Psoas muscle (tissue), 8 donors: ENCODE measurements around the gene TAS2R38. TPM values are rescaled to one million over a fixed set of nuclear protein-coding genes. Genes with fewer than 3 reads are reported as not detected.

Experiments used
- ATAC-seq, 4 donors: fragments of 200-7000 bp; cut with Tn5 transposase; one replicate each; pipeline ENCODE4 v1.9.1; 2020; ENCODE audit warnings: moderate library complexity in 3 of 4, mild to moderate bottlenecking in 2 of 4
- DNase-seq, 2 donors: peaks; one replicate each; pipeline ENCODE4 v3.0.0-alpha.2; 2020
- H3K27ac ChIP-seq: fragments of 200-600 bp; one replicate; pipeline ENCODE4 v1.8.0; 2022
- H3K27me3 ChIP-seq, 3 donors: fragments of 200-600 bp in 1 of 3; one replicate each; pipeline versions ENCODE4 v1.6.1 to v1.8.0; 2013 to 2022; ENCODE audit warnings: low read length in 2 of 3, mild to moderate bottlenecking in 2 of 3, moderate library complexity in 1 of 3; ENCODE audit not compliant: insufficient read depth in 3 of 3
- H3K36me3 ChIP-seq, 2 donors: fragments of 200-600 bp in 1 of 2; one replicate each; pipeline versions ENCODE4 v1.6.1 to v1.8.0; 2013 to 2022; ENCODE audit warnings: low read depth in 1 of 2, mild to moderate bottlenecking in 1 of 2, moderate library complexity in 1 of 2; ENCODE audit not compliant: insufficient read depth in 1 of 2
- H3K4me1 ChIP-seq: fragments of 200-600 bp; one replicate; pipeline ENCODE4 v1.8.0; 2022
- H3K4me3 ChIP-seq: fragments of 200-600 bp; one replicate; pipeline ENCODE4 v1.8.0; 2022; ENCODE audit warnings: mild to moderate bottlenecking
- H3K9me3 ChIP-seq: fragments of 200-600 bp; one replicate; pipeline ENCODE4 v1.8.0; 2022
- WGBS, 3 donors: extraction: QIAGEN DNeasy Blood & Tissue Kit; methylation state at CpG; one replicate each; pipeline versions ENCODE4 v1.1.6 to v1.1.7; 2013; 5-methylcytosine and 5-hydroxymethylcytosine counted together
- intact Hi-C, 2 donors: fragments of 100-400 bp; cut with DNase I; formaldehyde crosslinking; loops; one replicate each; pipeline versions ENCODE4 v1.11.0 to v1.14.2; 2022
- polyA plus RNA-seq, 3 donors: library from polyadenylated mRNA; stranded (reverse); fragments of 200-250 nt; gene quantifications; one replicate each; pipeline ENCODE4 v1.2.3, GENCODE V29; 2013
- total RNA-seq, 4 donors: library from RNA; stranded (reverse); fragmentation: NEBNext Ultra II Directional in 2 of 4; extraction: Animal tissue kit (Norgen Biotek cat#: 25700) in 2 of 4; gene quantifications; one replicate each; pipeline versions ENCODE4 v1.2.1 to v1.2.4, GENCODE V29; 2021 to 2023
- TF ChIP-seq, protein P1 (sequence below): fragments of 200-600 bp; IDR thresholded peaks from one replicate; pipeline ENCODE4 v1.8.0; 2022; ENCODE audit warnings: antibody characterized with exemption
- donor health status: healthy with polysubstance abuse.
- donor health status: DM: no; HTN: no; CAD: no; lungs with moderate emphysema.
- donor health status: Bipolar disorder and iron deficiency.
- donor health status: healthy.
- donor health status: DM: yes; HTN: yes; CAD: no.
- donor health status: DM: no; HTN: no; CAD: no.
- donor health status: DM: no; HTN: no; CAD: no.
- donor health status: DM: yes; HTN: yes; CAD: no.

The TAS2R38 gene
- total and polyA plus RNA-seq, 7 donors, result not detected

DNA sequence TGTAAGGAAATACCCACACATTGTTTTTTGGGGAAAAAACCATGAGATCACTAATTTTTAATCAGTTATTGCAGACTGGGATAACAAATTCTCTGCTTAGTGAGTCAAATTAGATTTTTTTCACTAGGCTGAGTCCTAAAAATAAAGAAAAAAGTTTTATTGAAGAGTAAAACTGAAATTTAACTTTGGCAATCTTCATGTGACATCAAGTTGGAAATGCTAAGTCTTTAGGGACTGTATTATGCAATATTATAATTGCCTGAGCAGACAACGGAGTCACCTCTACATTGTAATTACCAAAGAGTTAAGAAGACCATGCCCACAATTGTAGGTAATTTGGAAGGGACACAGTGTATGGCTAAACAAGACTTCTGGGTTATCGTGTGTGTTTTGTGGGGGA, 24.6 kb downstream of the TAS2R38 start:
- Histone ChIP-seq H3K27ac (no peak overlapping the region), H3K4me3 (no peak overlapping the region), H3K4me1 (no peaks in the 10 kb centered on the region), H3K9me3 (no peaks in the 10 kb centered on the region), H3K36me3 (no peaks in the 10 kb centered on the region), H3K27me3 (no peaks in the 10 kb centered on the region)
- WGBS, 3 donors, result 78 to 80% (median 79%) methylated on average over 2 of the region's 2 CpGs
- DNase-seq (no peak), ATAC-seq (no peak)
- TF ChIP-seq, protein P1, sequence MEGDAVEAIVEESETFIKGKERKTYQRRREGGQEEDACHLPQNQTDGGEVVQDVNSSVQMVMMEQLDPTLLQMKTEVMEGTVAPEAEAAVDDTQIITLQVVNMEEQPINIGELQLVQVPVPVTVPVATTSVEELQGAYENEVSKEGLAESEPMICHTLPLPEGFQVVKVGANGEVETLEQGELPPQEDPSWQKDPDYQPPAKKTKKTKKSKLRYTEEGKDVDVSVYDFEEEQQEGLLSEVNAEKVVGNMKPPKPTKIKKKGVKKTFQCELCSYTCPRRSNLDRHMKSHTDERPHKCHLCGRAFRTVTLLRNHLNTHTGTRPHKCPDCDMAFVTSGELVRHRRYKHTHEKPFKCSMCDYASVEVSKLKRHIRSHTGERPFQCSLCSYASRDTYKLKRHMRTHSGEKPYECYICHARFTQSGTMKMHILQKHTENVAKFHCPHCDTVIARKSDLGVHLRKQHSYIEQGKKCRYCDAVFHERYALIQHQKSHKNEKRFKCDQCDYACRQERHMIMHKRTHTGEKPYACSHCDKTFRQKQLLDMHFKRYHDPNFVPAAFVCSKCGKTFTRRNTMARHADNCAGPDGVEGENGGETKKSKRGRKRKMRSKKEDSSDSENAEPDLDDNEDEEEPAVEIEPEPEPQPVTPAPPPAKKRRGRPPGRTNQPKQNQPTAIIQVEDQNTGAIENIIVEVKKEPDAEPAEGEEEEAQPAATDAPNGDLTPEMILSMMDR, result no peak
- intact Hi-C loops, result no loop called here

DNA sequence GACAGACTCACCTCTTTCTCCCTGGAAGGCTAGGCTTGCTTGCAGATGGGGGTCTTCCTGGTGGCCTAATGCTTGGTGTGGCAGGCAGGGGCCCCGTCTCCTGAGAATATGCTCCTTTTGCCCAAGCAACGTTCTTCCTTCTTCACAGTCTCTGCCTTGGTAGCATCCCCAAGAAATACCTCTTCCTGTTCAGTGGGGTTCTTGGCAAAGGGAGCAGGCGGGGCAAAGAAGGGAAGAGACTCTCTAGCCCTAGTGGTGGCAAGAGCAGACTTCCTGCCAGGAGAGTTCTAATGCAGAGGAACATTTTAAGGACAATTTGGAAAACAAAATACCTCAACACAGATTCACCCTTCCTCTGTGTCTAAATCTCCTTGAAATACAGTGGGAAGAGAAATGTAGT, 26.8 kb downstream of the TAS2R38 start, which contains the start of gene CLEC5A:
Gene CLEC5A (minus strand): TSS at position 179 of the 400 bp plus-strand sequence. CDS start 682 bp downstream, outside the sequence.
- no peaks in the 10 kb centered on the region for H3K36me3 ChIP-seq
- no peaks in the 10 kb centered on the region for H3K4me1 ChIP-seq
- no peak within 1 kb of the TSS for H3K4me3 ChIP-seq
- WGBS, 3 donors, result 52 to 81% (median 74%) methylated on average over 3 of the region's 3 CpGs
- H3K27me3 ChIP-seq, result no peaks in the 10 kb centered on the region
- intact Hi-C loops, result no loop called here
- H3K27ac ChIP-seq, result no peak within 1 kb of the TSS
- DNase-seq (no peak), ATAC-seq (no peak)
- H3K9me3 ChIP-seq, result peaks cover 2% of the 10 kb centered on the region
- TF ChIP-seq, protein P1, result no peak

GRCh38 chr7:141945356-141945755, 28.2 kb downstream of the TAS2R38 start:
- intact Hi-C loops, result no loop called here
- no peak for DNase-seq
- no peaks in the 10 kb centered on the region for H3K4me1 ChIP-seq
- ATAC-seq, result no peak
- WGBS, 3 donors, result 51 to 62% (median 57%) methylated on average over 3 of the region's 3 CpGs
- H3K27ac ChIP-seq, result no peak overlapping the region
- peaks cover 2% of the 10 kb centered on the region for H3K9me3 ChIP-seq
- H3K27me3 ChIP-seq, result no peaks in the 10 kb centered on the region
- TF ChIP-seq, protein P1, result no peak
- H3K4me3 ChIP-seq, result no peak overlapping the region
- H3K36me3 ChIP-seq, result no peaks in the 10 kb centered on the region

- Histone ChIP-seq H3K4me3 (no peak overlapping the region), H3K27me3 (no peaks in the 10 kb centered on the region), H3K27ac (no peak overlapping the region), H3K4me1 (no peaks in the 10 kb centered on the region), H3K9me3 (peaks cover 2% of the 10 kb centered on the region), H3K36me3 (no peaks in the 10 kb centered on the region)
- DNase-seq, result no peak
- 82 to 89% (median 87%) methylated on average over 3 of the region's 3 CpGs for WGBS, 3 donors
- TF ChIP-seq, protein P1, result no peak
- intact Hi-C loops, result no loop called here
- ATAC-seq, result no peak
Observed at GRCh38 chr7:141944811-141945210, 28.8 kb downstream of the TAS2R38 start.

GRCh38 chr7:141943846-141944245, 29.7 kb downstream of the TAS2R38 start:
- TF ChIP-seq, protein P1, result no peak
- Histone ChIP-seq H3K4me3 (no peak overlapping the region), H3K36me3 (no peaks in the 10 kb centered on the region), H3K9me3 (peaks cover 2% of the 10 kb centered on the region), H3K27me3 (no peaks in the 10 kb centered on the region), H3K27ac (no peak overlapping the region), H3K4me1 (no peaks in the 10 kb centered on the region)
- 53 to 69% (median 53%) methylated on average over 1 of the region's 1 CpG for WGBS, 3 donors
- no peak for ATAC-seq
- intact Hi-C loops, result no loop called here
- DNase-seq, result no peak
